Brain microvascular endothelial cell (primary cell): ENCODE results near the gene C2orf76.

Experiments used
- DNase-seq: peaks from one replicate; pipeline ENCODE4 v3.0.0-alpha.2; 2020
- H3K27ac ChIP-seq: fragments of 250-450 bp; sonication (Bioruptor Pico); 2 replicates; pipeline ENCODE4 v1.5.1; 2020; ENCODE audit warnings: mild to moderate bottlenecking, moderate library complexity
- H3K27me3 ChIP-seq: fragments of 250-450 bp; sonication (Bioruptor Pico); replicated peaks from 2 replicates; pipeline ENCODE4 v1.5.1; 2020; ENCODE audit warnings: mild to moderate bottlenecking
- H3K36me3 ChIP-seq: fragments of 250-450 bp; sonication (Bioruptor Pico); replicated peaks from 2 replicates; pipeline ENCODE4 v1.5.1; 2020; ENCODE audit warnings: mild to moderate bottlenecking
- H3K4me3 ChIP-seq: 2 replicates; pipeline ENCODE4 v1.5.1; 2011; ENCODE audit warnings: low read depth, mild to moderate bottlenecking, control low read depth, low read length, moderate library complexity
- in situ Hi-C: cut with HindIII; loops from 2 replicates; pipeline ENCODE4 v1.10.0; 2017; ENCODE audit warnings: low sequenced_read_pairs, low pct_ligation_motif_present
- TF ChIP-seq, protein P1 (sequence below): IDR thresholded peaks from 2 replicates; pipeline ENCODE4 v1.5.1; 2011; ENCODE audit warnings: low read depth, mild to moderate bottlenecking, moderate library complexity, low read length, control low read depth, inconsistent platforms; ENCODE audit errors: missing control alignments

The C2orf76 gene

DNA sequence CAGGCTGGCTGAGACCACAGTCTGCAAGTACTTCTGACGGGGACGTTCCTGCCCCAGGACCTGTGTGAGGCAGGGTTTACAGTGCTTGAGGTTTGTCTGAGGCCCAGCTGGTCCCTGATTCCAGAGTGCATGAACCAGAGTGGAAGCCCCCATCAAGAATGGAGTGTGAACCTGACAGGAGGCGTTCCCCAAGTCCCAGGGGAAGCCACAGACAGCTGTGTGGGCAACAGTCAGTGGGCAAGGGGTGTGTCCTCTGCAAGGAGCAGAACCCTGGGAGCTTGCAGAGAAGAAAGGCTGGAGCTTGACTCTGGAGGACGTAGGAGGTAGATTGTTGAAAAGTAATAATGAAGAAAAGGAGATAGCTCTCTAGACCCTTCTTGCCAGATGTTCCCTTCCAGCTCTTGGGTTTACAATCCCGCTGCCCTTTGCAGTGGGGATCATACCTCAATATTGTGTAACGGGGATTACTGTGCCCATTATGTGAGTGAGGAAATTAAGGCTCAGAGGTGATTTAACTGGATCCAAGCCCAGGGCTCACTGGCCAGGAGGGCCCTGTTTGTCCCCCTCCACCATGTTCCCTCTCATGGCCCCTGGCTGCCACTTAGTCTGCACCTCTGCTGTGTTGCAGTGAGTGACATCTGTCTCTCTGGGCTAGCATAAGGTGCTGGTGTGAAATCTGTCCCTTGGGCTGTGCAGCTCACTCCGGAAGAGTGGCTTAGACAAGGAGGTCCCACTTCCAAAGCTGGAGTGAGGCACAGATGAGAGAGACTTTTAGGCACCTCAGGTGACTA lies 6.3 kb upstream of the C2orf76 start:
- H3K27ac ChIP-seq, result no peak overlapping the region
- peaks cover 56% of the 10 kb centered on the region for H3K36me3 ChIP-seq
- H3K27me3 ChIP-seq, result no peaks in the 10 kb centered on the region
- DNase-seq, result no peak
- TF ChIP-seq, protein P1, sequence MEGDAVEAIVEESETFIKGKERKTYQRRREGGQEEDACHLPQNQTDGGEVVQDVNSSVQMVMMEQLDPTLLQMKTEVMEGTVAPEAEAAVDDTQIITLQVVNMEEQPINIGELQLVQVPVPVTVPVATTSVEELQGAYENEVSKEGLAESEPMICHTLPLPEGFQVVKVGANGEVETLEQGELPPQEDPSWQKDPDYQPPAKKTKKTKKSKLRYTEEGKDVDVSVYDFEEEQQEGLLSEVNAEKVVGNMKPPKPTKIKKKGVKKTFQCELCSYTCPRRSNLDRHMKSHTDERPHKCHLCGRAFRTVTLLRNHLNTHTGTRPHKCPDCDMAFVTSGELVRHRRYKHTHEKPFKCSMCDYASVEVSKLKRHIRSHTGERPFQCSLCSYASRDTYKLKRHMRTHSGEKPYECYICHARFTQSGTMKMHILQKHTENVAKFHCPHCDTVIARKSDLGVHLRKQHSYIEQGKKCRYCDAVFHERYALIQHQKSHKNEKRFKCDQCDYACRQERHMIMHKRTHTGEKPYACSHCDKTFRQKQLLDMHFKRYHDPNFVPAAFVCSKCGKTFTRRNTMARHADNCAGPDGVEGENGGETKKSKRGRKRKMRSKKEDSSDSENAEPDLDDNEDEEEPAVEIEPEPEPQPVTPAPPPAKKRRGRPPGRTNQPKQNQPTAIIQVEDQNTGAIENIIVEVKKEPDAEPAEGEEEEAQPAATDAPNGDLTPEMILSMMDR, result no peak
- in situ Hi-C loops, result no loop called here
- no peak overlapping the region for H3K4me3 ChIP-seq

DNA sequence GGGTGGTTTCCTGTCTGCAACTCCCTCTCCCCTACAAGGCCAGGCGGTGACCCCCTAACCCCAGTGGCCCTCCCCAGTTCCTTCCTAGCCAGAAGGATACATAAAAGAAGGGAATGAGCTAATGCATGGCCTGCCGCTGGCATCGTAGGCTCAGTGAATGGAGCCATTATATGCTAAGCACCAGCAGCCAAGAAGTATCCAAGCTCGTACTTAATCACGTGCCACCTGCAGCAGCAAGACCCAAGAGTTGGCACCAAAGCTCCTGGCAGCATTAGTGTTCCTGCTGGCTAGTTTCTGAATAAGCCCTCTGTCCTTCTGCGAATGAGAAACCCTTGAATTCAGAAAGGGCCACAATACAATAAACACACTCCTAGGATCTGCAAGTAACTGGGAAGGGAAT lies 4.5 kb upstream of the C2orf76 start:
- H3K27ac ChIP-seq, result no peak overlapping the region
- no peaks in the 10 kb centered on the region for H3K27me3 ChIP-seq
- no peak overlapping the region for H3K4me3 ChIP-seq
- in situ Hi-C loops, result no loop called here
- peaks cover 56% of the 10 kb centered on the region for H3K36me3 ChIP-seq
- TF ChIP-seq, protein P1, result no peak
- no peak for DNase-seq

DNA sequence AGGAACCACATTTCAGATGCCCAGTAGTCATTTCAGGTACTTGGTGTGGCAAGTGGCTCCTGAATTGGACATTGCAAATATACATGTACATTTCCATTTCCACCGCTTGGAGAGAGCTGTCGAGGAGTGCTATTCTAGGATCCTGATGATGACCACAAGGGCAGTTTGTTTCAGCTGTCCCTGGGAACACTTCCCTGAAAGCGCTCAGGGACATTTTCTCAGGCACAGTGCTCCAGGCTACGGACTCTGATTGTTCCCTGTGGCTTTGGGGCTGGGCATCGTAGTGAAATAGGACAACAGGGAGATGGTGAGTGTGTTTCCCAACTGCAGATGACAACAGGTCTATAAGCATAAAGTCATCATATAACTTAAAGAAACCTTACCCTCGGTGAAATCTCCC lies 3.2 kb upstream of the C2orf76 start:
- no peak for DNase-seq
- Histone ChIP-seq H3K27me3 (no peaks in the 10 kb centered on the region), H3K4me3 (no peak overlapping the region), H3K27ac (no peak overlapping the region), H3K36me3 (peaks cover 56% of the 10 kb centered on the region)
- in situ Hi-C loops, result no loop called here
- TF ChIP-seq, protein P1, result no peak

DNA sequence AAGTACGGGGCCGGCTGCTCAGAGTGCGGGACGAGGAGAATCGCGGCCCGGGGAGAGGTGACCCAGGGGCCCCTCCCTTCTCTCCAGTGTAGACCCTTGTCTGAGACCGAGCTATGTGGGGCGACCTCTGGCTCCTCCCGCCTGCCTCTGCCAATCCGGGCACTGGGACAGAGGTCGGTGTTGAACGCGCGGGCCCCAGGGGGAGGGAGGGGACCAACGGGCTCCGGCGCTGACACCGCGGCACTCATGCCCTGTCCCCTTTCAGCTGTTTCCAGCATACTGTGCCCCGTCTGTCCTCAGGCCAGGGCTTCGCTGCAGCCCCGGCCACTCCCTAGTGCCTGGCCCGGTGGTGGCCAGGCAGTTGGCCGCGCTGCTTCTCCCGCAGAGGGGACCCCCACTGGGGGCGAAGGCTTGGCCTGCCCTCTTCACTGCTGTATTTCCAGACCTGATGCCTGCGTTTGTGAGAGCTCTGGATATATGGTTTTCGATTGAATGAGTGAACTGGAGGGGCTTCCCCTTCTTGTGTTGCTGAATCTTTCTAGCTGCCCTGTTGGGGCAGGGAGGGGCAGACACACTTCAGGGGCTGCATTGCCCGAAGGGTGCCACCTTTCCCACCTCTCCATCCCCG lies 952 bp upstream of the C2orf76 start:
- no peaks in the 10 kb centered on the region for H3K27me3 ChIP-seq
- no peak overlapping the region for H3K27ac ChIP-seq
- no peak for DNase-seq
- TF ChIP-seq, protein P1, result no peak
- peak overlapping the region; percentile 94 for H3K4me3 ChIP-seq
- H3K36me3 ChIP-seq, result peaks cover 42% of the 10 kb centered on the region
- in situ Hi-C loops, result no loop called here

DNA sequence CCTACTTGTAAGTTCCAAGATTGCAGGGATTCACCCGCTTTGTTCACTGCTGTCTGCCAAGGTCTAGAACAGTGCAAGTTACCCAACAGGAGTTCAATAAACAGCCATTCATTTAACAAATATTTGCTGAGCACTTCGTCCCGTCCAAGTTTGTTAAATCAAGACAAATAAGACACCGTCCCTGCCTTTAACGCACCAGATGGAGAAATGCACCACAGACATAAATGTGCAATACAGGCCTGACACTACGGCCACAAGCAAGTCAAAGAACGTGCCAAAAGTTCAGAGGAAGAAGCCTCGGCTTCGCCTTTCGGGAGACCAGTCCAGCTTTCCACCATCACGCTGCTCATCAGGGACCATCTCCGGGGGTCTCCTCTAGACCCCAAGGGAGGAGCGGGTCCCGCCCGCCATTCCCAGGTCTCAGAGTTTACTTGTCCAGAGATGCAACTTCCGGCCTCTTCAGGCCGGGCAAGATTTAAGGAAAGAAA lies 429 bp downstream of the C2orf76 start:
- peak; percentile 22 for DNase-seq
- Histone ChIP-seq H3K27me3 (no peaks in the 10 kb centered on the region), H3K4me3 (peak overlapping the region; percentile 94), H3K36me3 (peaks cover 28% of the 10 kb centered on the region), H3K27ac (peak overlapping the region; percentile 47)
- TF ChIP-seq, protein P1, result no peak
- in situ Hi-C loops, result no loop called here

DNA sequence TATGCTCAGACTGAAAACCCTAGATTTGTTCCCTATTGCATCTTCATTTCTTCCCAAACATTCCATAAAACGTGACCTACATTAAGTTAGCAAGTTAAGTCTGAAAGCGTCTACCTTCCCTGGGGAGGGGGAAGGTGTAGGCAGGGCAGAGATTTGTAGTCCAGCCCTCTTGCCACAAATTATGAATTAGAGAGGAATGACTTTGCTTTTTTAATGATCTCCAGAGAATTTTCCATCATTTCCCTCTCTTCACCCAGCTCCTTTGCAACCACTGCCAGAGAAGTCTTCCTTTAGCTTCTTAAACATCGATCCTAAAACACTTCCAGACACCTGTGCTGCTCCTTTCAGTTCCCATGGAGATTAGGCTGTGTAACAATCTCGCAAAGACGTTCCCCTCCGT lies 1.2 kb downstream of the C2orf76 start:
- in situ Hi-C loops, result no loop called here
- no peak overlapping the region for H3K27ac ChIP-seq

More for the DNA sequence above, 1.2 kb downstream of the C2orf76 start:
- Histone ChIP-seq H3K27me3 (no peaks in the 10 kb centered on the region), H3K4me3 (peak overlapping the region; percentile 94), H3K36me3 (peaks cover 20% of the 10 kb centered on the region)
- DNase-seq, result no peak
- TF ChIP-seq, protein P1, result no peak
